Measurements from ENCODE around the gene SOX6. TPM values are rescaled to one million over a fixed set of nuclear protein-coding genes. Genes with fewer than 3 reads are reported as not detected.
"Not testable (repeated sequence)": the region's sequence is repeated elsewhere in the genome, so short reads cannot be mapped to it uniquely, and the experiment has no call there.

SOX6 gene
- polyA plus RNA-seq, 3 donors: not detected

- H3K9me3 ChIP-seq (replicated peaks in 1 of 2; ENCODE audit: control insufficient read depth in 1 of 2, insufficient read depth in 1 of 2, low read length in 2 of 2): no peaks in the 10 kb centered on the region
- no peaks in the 10 kb centered on the region for H3K36me3 ChIP-seq (replicated peaks in 1 of 2; ENCODE audit: control insufficient read depth in 1 of 2, insufficient read depth in 2 of 2, low read length in 2 of 2)
- H3K79me2 ChIP-seq (ENCODE audit: insufficient read depth, low read length): no peaks in the 10 kb centered on the region
- Mint-ChIP-seq H3K4me1 (no peaks in the 10 kb centered on the region), H3K36me3 (no peaks in the 10 kb centered on the region), H3K9me3 (peaks cover 0 to 8% (median 2%) of the 10 kb centered on the region in 7 donors), H3K27me3 (ENCODE audit: low read depth in 3 of 3) (peaks cover 0 to 2% (median 0%) of the 10 kb centered on the region in 3 donors), H3K27ac (no peak overlapping the region), H3K4me3 (no peak overlapping the region)
- WGBS (ENCODE audit: insufficient coverage): 90% methylated on average over 2 of the region's 2 CpGs
- TF ChIP-seq CTCF (IDR thresholded peaks at IDR 0.05): no peak
- no peak overlapping the region for H3K9ac ChIP-seq (ENCODE audit: insufficient read depth, low read length, poor library complexity, severe bottlenecking)
- DNase-seq: no peak
- no peak overlapping the region for H3K4me3 ChIP-seq (replicated peaks in 1 of 3; ENCODE audit: low read depth in 2 of 3, low read length in 3 of 3)
- H3K4me1 ChIP-seq (ENCODE audit: control insufficient read depth in 1 of 2, insufficient read depth in 2 of 2, low read length in 2 of 2): no peaks in the 10 kb centered on the region
- H2AFZ ChIP-seq (ENCODE audit: insufficient read depth, low read depth, low read length, poor library complexity, severe bottlenecking): no peak overlapping the region
- no peaks in the 10 kb centered on the region for H4K20me1 ChIP-seq (ENCODE audit: insufficient read depth, low read length)
- H3K27ac ChIP-seq (ENCODE audit: low read depth in 1 of 2, low read length in 2 of 2): no peak overlapping the region
- intact Hi-C loops (cut with micrococcal nuclease): no loop called here
- H3K27me3 ChIP-seq (ENCODE audit: control insufficient read depth in 2 of 2, insufficient read depth in 2 of 2, low read length in 2 of 2): no peaks in the 10 kb centered on the region
- H3K4me2 ChIP-seq (replicated peaks; ENCODE audit: extremely low read depth, low read length, poor library complexity, severe bottlenecking): no peak overlapping the region
Observed at GRCh38 chr11:15926071-15926470, 430.3 kb downstream of the SOX6 start.

- intact Hi-C loops (cut with micrococcal nuclease): no loop called here
- no peak for DNase-seq
- H3K27me3 ChIP-seq (ENCODE audit: control insufficient read depth in 2 of 2, insufficient read depth in 2 of 2, low read length in 2 of 2): no peaks in the 10 kb centered on the region
- no peak overlapping the region for H2AFZ ChIP-seq (ENCODE audit: insufficient read depth, low read depth, low read length, poor library complexity, severe bottlenecking)
- Mint-ChIP-seq H3K36me3 (no peaks in the 10 kb centered on the region), H3K9me3 (no peaks in the 10 kb centered on the region), H3K27ac (no peak overlapping the region), H3K4me1 (no peaks in the 10 kb centered on the region), H3K4me3 (no peak overlapping the region), H3K27me3 (ENCODE audit: low read depth in 3 of 3) (peaks cover 0 to 2% (median 0%) of the 10 kb centered on the region in 3 donors)
- no peak overlapping the region for H3K4me3 ChIP-seq (replicated peaks in 1 of 3; ENCODE audit: low read depth in 2 of 3, low read length in 3 of 3)
- H3K36me3 ChIP-seq (replicated peaks in 1 of 2; ENCODE audit: control insufficient read depth in 1 of 2, insufficient read depth in 2 of 2, low read length in 2 of 2): no peaks in the 10 kb centered on the region
- WGBS (ENCODE audit: insufficient coverage): 100% methylated on average over 1 of the region's 2 CpGs
- no peaks in the 10 kb centered on the region for H3K79me2 ChIP-seq (ENCODE audit: insufficient read depth, low read length)
- no peak overlapping the region for H3K4me2 ChIP-seq (replicated peaks; ENCODE audit: extremely low read depth, low read length, poor library complexity, severe bottlenecking)
- H3K9ac ChIP-seq (ENCODE audit: insufficient read depth, low read length, poor library complexity, severe bottlenecking): no peak overlapping the region
- no peak overlapping the region for H3K27ac ChIP-seq (ENCODE audit: low read depth in 1 of 2, low read length in 2 of 2)
- TF ChIP-seq CTCF (IDR thresholded peaks at IDR 0.05): no peak
- no peaks in the 10 kb centered on the region for H4K20me1 ChIP-seq (ENCODE audit: insufficient read depth, low read length)
- H3K4me1 ChIP-seq (ENCODE audit: control insufficient read depth in 1 of 2, insufficient read depth in 2 of 2, low read length in 2 of 2): no peaks in the 10 kb centered on the region
- no peaks in the 10 kb centered on the region for H3K9me3 ChIP-seq (replicated peaks in 1 of 2; ENCODE audit: control insufficient read depth in 1 of 2, insufficient read depth in 1 of 2, low read length in 2 of 2)
Observed at GRCh38 chr11:15923183-15923582, 433.2 kb downstream of the SOX6 start.

- H3K9me3 Mint-ChIP-seq; intact Hi-C loops (cut with micrococcal nuclease); H3K36me3 ChIP-seq (replicated peaks in 1 of 2; ENCODE audit: control insufficient read depth in 1 of 2, insufficient read depth in 2 of 2, low read length in 2 of 2); H3K9ac ChIP-seq (ENCODE audit: insufficient read depth, low read length, poor library complexity, severe bottlenecking); H3K9me3 ChIP-seq (replicated peaks in 1 of 2; ENCODE audit: control insufficient read depth in 1 of 2, insufficient read depth in 1 of 2, low read length in 2 of 2); DNase-seq; H2AFZ ChIP-seq (ENCODE audit: insufficient read depth, low read depth, low read length, poor library complexity, severe bottlenecking); H3K79me2 ChIP-seq (ENCODE audit: insufficient read depth, low read length); H3K4me3 ChIP-seq (replicated peaks in 1 of 3; ENCODE audit: low read depth in 2 of 3, low read length in 3 of 3); H3K4me1 Mint-ChIP-seq; H4K20me1 ChIP-seq (ENCODE audit: insufficient read depth, low read length); H3K4me3 Mint-ChIP-seq; H3K27me3 Mint-ChIP-seq (ENCODE audit: low read depth in 3 of 3); H3K27me3 ChIP-seq (ENCODE audit: control insufficient read depth in 2 of 2, insufficient read depth in 2 of 2, low read length in 2 of 2); H3K4me1 ChIP-seq (ENCODE audit: control insufficient read depth in 1 of 2, insufficient read depth in 2 of 2, low read length in 2 of 2); H3K27ac ChIP-seq (ENCODE audit: low read depth in 1 of 2, low read length in 2 of 2); H3K36me3 Mint-ChIP-seq; H3K4me2 ChIP-seq (replicated peaks; ENCODE audit: extremely low read depth, low read length, poor library complexity, severe bottlenecking): not testable (repeated sequence)
- peak overlapping the region in 1 of 7 donors; percentile 66 for H3K27ac Mint-ChIP-seq
- WGBS (ENCODE audit: insufficient coverage): 100% methylated on average over 3 of the region's 6 CpGs
Observed at GRCh38 chr11:15922745-15923144, 433.6 kb downstream of the SOX6 start.
